B cell (primary cell): ENCODE results near the gene MFSD8. TPM values are rescaled to one million over a fixed set of nuclear protein-coding genes. Genes with fewer than 3 reads are reported as not detected.

Experiments used
- ATAC-seq: fragments of 200-7000 bp; cut with Tn5 transposase; one replicate; pipeline ENCODE4 v1.10.0; 2021; ENCODE audit warnings: low read depth, mild to moderate bottlenecking, moderate number of reproducible peaks, moderate library complexity
- CTCF ChIA-PET: fragments of 350-600 bp; sonication (Branson Sonifier 250); formaldehyde crosslinking; loops from one replicate; lab custom pipeline; 2021; ENCODE audit warnings: antibody characterized with exemption, inconsistent platforms; lab: Charles Lee
- POLR2A ChIA-PET: fragments of 350-600 bp; sonication (Branson Sonifier 250); formaldehyde crosslinking; loops from one replicate; lab custom pipeline; 2021; ENCODE audit warnings: antibody characterized with exemption; lab: Charles Lee
- DNase-seq: peaks from one replicate; pipeline ENCODE4 v3.0.0; 2013
- H2AFZ ChIP-seq: 2 replicates; pipeline ENCODE4 v1.6.1; 2012; ENCODE audit warnings: mild to moderate bottlenecking, low read depth, low read length; ENCODE audit not compliant: insufficient read depth, poor library complexity, severe bottlenecking
- H3K27ac ChIP-seq, 2 donors: 1 replicate in 1 of 2; 2 replicates in 1 of 2; pipeline ENCODE4 v1.5.1; 2012 to 2013; ENCODE audit warnings: low read length in 2 of 2, mild to moderate bottlenecking in 2 of 2, moderate library complexity in 1 of 2
- H3K27me3 ChIP-seq, 4 experiments: fragments of 200-600 bp in 1 of 4; sonication (generic) in 1 of 4; replicated peaks in 1 of 4; 1 replicate in 2 of 4; 2 replicates in 2 of 4; pipeline versions ENCODE4 v1.6.1 to v1.7.0; 2013 to 2016; ENCODE audit warnings: low read length in 3 of 4, mild to moderate bottlenecking in 2 of 4, mixed read lengths in 1 of 4, moderate library complexity in 1 of 4; ENCODE audit not compliant: insufficient read depth in 4 of 4, control insufficient read depth in 3 of 4; ENCODE audit errors: control extremely low read depth in 1 of 4
- H3K36me3 ChIP-seq, 2 experiments: replicated peaks in 1 of 2; 1 replicate in 1 of 2; 2 replicates in 1 of 2; pipeline versions ENCODE4 v1.6.1 to v1.7.1; 2013; ENCODE audit warnings: low read length in 1 of 2; ENCODE audit not compliant: insufficient read depth in 2 of 2, control insufficient read depth in 1 of 2; ENCODE audit errors: control extremely low read depth in 1 of 2, extremely low read depth in 1 of 2
- H3K4me1 ChIP-seq, 2 donors: fragments of 200-600 bp in 1 of 2; sonication (generic) in 1 of 2; 1 replicate in 1 of 2; 2 replicates in 1 of 2; pipeline versions ENCODE4 v1.5.1 to v1.6.1; 2013 to 2017; ENCODE audit warnings: low read length in 2 of 2; ENCODE audit not compliant: control insufficient read depth in 2 of 2, insufficient read depth in 2 of 2
- H3K4me2 ChIP-seq: replicated peaks from 2 replicates; pipeline ENCODE3; 2012; ENCODE audit warnings: mild to moderate bottlenecking, low read depth, low read length; ENCODE audit not compliant: poor library complexity, severe bottlenecking
- H3K4me3 ChIP-seq, 5 experiments: fragments of 200-600 bp in 1 of 5; sonication (generic) in 1 of 5; 1 replicate in 3 of 5; 2 replicates in 2 of 5; pipeline versions ENCODE4 v1.5.1 to v1.7.0; 2011 to 2016; ENCODE audit warnings: low read length in 4 of 5, mild to moderate bottlenecking in 4 of 5, low read depth in 2 of 5, control low read depth in 1 of 5, moderate library complexity in 1 of 5; ENCODE audit not compliant: insufficient read depth in 1 of 5; ENCODE audit errors: control extremely low read depth in 1 of 5, extremely low read depth in 1 of 5
- H3K79me2 ChIP-seq: fragments of 200-600 bp; sonication (generic); one replicate; pipeline ENCODE4 v1.6.0; 2016; ENCODE audit warnings: low read length; ENCODE audit not compliant: control insufficient read depth, insufficient read depth
- H3K9ac ChIP-seq: fragments of 200-600 bp; sonication (generic); 2 replicates; pipeline ENCODE4 v1.6.1; 2017; ENCODE audit warnings: mild to moderate bottlenecking, low read length, moderate library complexity
- H3K9me3 ChIP-seq, 3 donors: one replicate each; pipeline versions ENCODE4 v1.6.1 to v1.7.1; 2013; ENCODE audit warnings: low read length in 2 of 3; ENCODE audit not compliant: control insufficient read depth in 2 of 3, insufficient read depth in 1 of 3; ENCODE audit errors: control extremely low read depth in 1 of 3
- H4K20me1 ChIP-seq: 2 replicates; pipeline ENCODE4 v1.6.0; 2012; ENCODE audit warnings: mild to moderate bottlenecking, low read length; ENCODE audit not compliant: insufficient read depth, control insufficient read depth, poor library complexity, severe bottlenecking
- H3K27ac Mint-ChIP-seq: one replicate; pipeline ENCODE4 v1.8.0; 2021; ENCODE audit warnings: mixed read lengths
- H3K27me3 Mint-ChIP-seq: one replicate; pipeline ENCODE4 v1.8.0; 2021; ENCODE audit warnings: mixed read lengths
- H3K4me1 Mint-ChIP-seq: one replicate; pipeline ENCODE4 v1.8.0; 2021; ENCODE audit warnings: mixed read lengths
- H3K4me3 Mint-ChIP-seq: one replicate; pipeline ENCODE4 v1.8.0; 2021; ENCODE audit warnings: mixed read lengths
- H3K9me3 Mint-ChIP-seq: one replicate; pipeline ENCODE4 v1.8.0; 2022; ENCODE audit warnings: mixed read lengths; ENCODE audit not compliant: insufficient read depth
- EZH2 ChIP-seq: IDR thresholded peaks from 2 replicates; pipeline ENCODE4 v1.6.1; 2012; ENCODE audit warnings: borderline replicate concordance, low read depth, mild to moderate bottlenecking, moderate library complexity, low read length; ENCODE audit not compliant: insufficient read depth, poor library complexity, severe bottlenecking
- WGBS: methylation state at CpG from one replicate; pipeline ENCODE4 v1.1.5; 2013; ENCODE audit warnings: missing lambda C conversion rate; ENCODE audit not compliant: insufficient coverage; 5-methylcytosine and 5-hydroxymethylcytosine counted together
- intact Hi-C: fragments of 100-400 bp; cut with micrococcal nuclease; formaldehyde crosslinking; loops from one replicate; pipeline ENCODE4 v1.10.0; 2022
- polyA plus RNA-seq: library from polyadenylated mRNA; depleted of rRNA; stranded (reverse); fragments of >200 nt; gene quantifications from 2 replicates; pipeline ENCODE4 v1.2.3, GENCODE V29; 2012
- total RNA-seq, 2 donors: library from RNA; stranded (reverse); fragments of 120-200 nt in 1 of 2; gene quantifications; 1 replicate in 1 of 2; 2 replicates in 1 of 2; pipeline versions ENCODE4 v1.2.3 to v1.2.4, GENCODE V29; 2013 to 2022
- TF ChIP-seq, protein P1 (sequence below): fragments of 200-600 bp; IDR thresholded peaks from one replicate; pipeline ENCODE4 v1.8.0; 2022; ENCODE audit warnings: antibody characterized with exemption, mild to moderate bottlenecking

The MFSD8 gene
- total and polyA plus RNA-seq, 2 donors (not counting 1 experiment from before 2014, with no cell fraction given), result 18.4 to 53.1 TPM

- H3K36me3 ChIP-seq, result peaks cover 11 to 38% of the 10 kb centered on the region in 2 experiments
- intact Hi-C loops, result no loop called here
- H3K79me2 ChIP-seq, result no peaks in the 10 kb centered on the region
- no CpG with 5 or more reads among the region's 2 CpGs for WGBS
- CTCF ChIA-PET, result no interaction called here
- Mint-ChIP-seq H3K27ac (no peak overlapping the region), H3K9me3 (no peaks in the 10 kb centered on the region), H3K27me3 (no peaks in the 10 kb centered on the region), H3K4me3 (no peak overlapping the region), H3K4me1 (no peaks in the 10 kb centered on the region)
- no peak for ATAC-seq
- POLR2A ChIA-PET, result no interaction called here
- H3K9ac ChIP-seq, result no peak overlapping the region
- H3K27me3 ChIP-seq, result no peaks in the 10 kb centered on the region
- H3K4me1 ChIP-seq, result no peaks in the 10 kb centered on the region
- H3K9me3 ChIP-seq, result no peaks in the 10 kb centered on the region
- no peak overlapping the region for H2AFZ ChIP-seq
- DNase-seq, result no peak
- H4K20me1 ChIP-seq, result no peaks in the 10 kb centered on the region
- no peak overlapping the region for H3K4me2 ChIP-seq
- H3K27ac ChIP-seq, result no peak overlapping the region
- H3K4me3 ChIP-seq, result no peak overlapping the region
- TF ChIP-seq, protein P1, sequence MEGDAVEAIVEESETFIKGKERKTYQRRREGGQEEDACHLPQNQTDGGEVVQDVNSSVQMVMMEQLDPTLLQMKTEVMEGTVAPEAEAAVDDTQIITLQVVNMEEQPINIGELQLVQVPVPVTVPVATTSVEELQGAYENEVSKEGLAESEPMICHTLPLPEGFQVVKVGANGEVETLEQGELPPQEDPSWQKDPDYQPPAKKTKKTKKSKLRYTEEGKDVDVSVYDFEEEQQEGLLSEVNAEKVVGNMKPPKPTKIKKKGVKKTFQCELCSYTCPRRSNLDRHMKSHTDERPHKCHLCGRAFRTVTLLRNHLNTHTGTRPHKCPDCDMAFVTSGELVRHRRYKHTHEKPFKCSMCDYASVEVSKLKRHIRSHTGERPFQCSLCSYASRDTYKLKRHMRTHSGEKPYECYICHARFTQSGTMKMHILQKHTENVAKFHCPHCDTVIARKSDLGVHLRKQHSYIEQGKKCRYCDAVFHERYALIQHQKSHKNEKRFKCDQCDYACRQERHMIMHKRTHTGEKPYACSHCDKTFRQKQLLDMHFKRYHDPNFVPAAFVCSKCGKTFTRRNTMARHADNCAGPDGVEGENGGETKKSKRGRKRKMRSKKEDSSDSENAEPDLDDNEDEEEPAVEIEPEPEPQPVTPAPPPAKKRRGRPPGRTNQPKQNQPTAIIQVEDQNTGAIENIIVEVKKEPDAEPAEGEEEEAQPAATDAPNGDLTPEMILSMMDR, result no peak
- no peak for TF ChIP-seq EZH2
These were observed 42.7 kb downstream of the MFSD8 start for GRCh38 chr4:127922226-127922625.

DNA sequence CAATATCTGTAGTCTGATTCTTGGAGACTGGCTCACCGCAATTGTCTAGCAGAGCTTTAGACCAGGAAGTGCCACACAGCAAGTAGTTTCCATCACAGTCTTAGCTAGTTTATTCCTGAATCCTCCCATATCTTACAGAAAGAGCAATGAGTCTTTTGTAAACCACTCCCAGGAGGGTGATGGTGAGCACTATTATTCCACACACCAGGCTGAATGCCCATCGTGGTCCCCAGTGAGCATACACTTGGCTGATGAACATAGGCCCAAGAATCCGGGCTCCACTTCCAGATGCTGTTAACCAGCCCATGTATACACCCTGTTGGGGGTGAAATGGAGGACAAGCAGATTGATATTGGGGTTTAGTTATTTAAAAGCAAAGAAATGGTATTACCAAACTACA is 44.5 kb downstream of the MFSD8 start:
- H3K36me3 ChIP-seq, result peaks cover 13 to 43% of the 10 kb centered on the region in 2 experiments
- H3K27me3 ChIP-seq, result no peaks in the 10 kb centered on the region
- TF ChIP-seq, protein P1, result no peak
- no peak for TF ChIP-seq EZH2
- Mint-ChIP-seq H3K4me1 (no peaks in the 10 kb centered on the region), H3K27ac (no peak overlapping the region), H3K4me3 (no peak overlapping the region), H3K9me3 (no peaks in the 10 kb centered on the region), H3K27me3 (no peaks in the 10 kb centered on the region)
- no peak overlapping the region for H3K9ac ChIP-seq
- CTCF ChIA-PET, result no interaction called here
- POLR2A ChIA-PET, result no interaction called here
- intact Hi-C loops, result no loop called here
- no peak overlapping the region for H3K4me2 ChIP-seq
- H3K79me2 ChIP-seq, result no peaks in the 10 kb centered on the region
- H3K4me3 ChIP-seq, result no peak overlapping the region
- H3K27ac ChIP-seq, result no peak overlapping the region
- H2AFZ ChIP-seq, result no peak overlapping the region
- no CpG with 5 or more reads among the region's 3 CpGs for WGBS
- no peak for ATAC-seq
- H3K4me1 ChIP-seq, result no peaks in the 10 kb centered on the region
- no peaks in the 10 kb centered on the region for H3K9me3 ChIP-seq
- no peaks in the 10 kb centered on the region for H4K20me1 ChIP-seq
- DNase-seq, result no peak
